ENCODE data around the gene PAPOLG.

DNA sequence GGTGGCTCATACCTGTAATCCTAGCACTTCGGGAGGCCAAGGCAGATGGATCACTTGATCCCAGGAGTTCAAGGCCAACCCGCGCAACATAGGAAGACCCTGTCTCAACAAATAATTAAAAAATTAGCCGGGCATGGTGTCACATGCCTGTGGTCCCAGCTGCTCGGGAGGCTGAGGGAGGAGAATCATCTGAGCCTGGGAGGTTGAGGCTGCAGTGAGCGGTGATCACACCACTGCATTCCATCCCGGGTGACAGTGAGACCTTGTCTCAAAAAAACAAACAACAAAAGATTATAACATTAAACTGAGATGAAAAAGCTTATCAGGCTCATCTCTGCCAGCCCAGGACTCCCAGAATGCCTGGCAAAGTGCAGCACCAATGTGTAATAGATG lies 50.5 kb downstream of the PAPOLG start:
- no peak for TF ChIP-seq EZH2phosphoT487 (conservative IDR thresholded peaks at IDR 0.05; ENCODE audit: low read length)
- TF ChIP-seq, protein P1, sequence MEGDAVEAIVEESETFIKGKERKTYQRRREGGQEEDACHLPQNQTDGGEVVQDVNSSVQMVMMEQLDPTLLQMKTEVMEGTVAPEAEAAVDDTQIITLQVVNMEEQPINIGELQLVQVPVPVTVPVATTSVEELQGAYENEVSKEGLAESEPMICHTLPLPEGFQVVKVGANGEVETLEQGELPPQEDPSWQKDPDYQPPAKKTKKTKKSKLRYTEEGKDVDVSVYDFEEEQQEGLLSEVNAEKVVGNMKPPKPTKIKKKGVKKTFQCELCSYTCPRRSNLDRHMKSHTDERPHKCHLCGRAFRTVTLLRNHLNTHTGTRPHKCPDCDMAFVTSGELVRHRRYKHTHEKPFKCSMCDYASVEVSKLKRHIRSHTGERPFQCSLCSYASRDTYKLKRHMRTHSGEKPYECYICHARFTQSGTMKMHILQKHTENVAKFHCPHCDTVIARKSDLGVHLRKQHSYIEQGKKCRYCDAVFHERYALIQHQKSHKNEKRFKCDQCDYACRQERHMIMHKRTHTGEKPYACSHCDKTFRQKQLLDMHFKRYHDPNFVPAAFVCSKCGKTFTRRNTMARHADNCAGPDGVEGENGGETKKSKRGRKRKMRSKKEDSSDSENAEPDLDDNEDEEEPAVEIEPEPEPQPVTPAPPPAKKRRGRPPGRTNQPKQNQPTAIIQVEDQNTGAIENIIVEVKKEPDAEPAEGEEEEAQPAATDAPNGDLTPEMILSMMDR (IDR thresholded peaks at IDR 0.05; ENCODE audit: insufficient read depth, low read length, poor library complexity, severe bottlenecking): no peak

Measured in SU-DHL-6 (cell line).